ENCODE results near the gene NT5C1A.

Gene NT5C1A

DNA sequence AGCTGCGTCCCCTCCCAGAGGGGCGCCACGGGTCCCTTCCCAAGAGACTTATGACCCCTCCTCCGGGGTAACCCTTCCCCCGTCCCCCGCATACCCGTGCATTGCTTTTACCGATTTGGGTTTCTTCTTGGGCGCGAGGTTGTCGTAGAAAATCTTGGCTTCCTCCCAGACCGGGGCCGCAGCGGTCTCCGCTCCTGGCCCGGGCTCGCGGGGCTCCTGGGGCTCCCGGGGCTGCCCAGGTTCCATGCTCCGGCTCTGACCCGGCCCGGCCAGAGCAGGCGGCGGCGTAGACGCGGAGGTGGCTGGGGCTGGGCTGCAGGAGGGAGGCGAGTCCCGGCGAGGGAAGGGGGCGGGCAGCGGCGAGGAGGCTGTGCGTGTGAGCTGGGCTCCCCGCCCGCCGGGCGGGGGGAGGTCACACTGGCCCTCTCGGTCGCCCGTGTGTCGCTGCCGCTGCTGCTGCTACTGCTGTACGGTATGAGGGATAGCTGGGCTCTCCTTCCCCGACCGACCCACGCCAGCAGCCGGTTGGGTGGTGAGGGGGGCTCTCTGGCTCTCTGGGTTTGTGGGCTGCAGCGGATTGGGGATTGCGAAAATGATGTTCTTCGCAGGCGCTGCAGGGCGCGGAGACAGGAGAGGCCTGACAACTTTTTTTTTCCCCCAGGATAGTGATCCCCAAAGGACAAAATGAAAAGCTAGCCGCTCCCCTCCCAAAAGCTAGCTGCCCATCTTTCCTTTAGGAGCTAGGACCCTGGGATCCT, at the start of gene NT5C1A:
NT5C1A (minus strand) TSS at position 315 of the 758 bp plus-strand sequence; CDS start at position 246, 69 bp downstream.
- no peak for DNase-seq (ENCODE audit: low spot score)

DNA sequence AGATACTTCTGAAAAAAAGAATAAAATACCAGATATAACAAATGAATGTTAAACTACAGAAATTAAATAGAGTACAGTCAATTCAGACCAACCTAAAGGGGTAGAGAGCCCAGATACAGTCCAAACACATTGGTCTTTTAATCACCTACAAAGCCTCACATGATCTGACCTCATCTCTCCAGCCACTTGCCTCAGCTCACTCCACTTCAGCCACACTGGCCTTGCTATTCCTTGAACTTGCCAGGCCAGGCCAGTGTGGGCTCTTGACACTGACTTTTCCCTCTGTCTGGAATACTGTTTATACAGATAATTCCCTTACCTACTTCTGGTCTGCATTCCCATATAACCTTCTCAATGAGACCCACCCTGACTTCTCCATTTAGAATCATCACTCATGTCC, 49.8 kb upstream of the NT5C1A start:
- DNase-seq (ENCODE audit: low spot score): no peak

DNA sequence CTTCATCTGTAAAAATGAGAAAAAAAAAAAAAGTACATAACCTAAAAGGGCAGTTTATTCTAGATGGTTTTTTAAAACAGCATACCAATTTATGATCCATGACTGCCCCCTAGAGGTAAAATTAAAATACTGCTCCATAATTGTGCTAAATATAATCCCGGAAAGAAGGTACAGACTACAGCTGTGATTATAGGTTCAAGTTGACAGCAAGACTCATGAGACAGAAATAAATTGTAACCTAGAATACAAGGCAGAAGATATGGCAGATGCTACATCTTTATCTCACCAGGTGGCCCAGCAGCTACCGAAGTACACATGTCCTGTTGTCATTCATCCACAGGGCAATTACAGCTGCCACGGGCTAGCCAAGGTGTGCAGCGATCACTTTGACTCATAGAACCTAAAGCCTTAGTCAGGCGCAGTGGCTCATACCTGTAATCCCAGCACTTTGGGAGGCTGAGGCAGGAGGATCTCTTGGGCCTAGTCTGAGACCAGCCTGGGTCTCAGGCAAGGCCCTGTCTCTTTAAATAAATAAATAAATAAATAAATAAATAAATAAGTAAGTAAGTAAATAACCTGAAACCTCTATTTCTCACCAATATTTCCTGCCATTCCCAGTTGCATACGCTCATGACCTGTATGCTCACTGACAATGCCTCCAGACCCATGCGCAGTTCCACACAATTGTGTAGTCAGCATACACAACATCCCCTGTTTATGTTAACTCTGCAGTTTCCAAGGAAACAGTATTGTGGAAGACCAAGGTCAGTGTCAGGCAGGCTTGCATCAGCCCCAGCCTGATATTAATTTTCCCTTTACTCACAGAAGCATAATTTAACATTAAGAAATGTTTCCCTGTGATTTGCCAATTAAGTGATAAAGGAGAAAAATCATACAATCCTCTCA, 48.4 kb upstream of the NT5C1A start:
- peak; percentile 67 for DNase-seq (ENCODE audit: low spot score)

DNA sequence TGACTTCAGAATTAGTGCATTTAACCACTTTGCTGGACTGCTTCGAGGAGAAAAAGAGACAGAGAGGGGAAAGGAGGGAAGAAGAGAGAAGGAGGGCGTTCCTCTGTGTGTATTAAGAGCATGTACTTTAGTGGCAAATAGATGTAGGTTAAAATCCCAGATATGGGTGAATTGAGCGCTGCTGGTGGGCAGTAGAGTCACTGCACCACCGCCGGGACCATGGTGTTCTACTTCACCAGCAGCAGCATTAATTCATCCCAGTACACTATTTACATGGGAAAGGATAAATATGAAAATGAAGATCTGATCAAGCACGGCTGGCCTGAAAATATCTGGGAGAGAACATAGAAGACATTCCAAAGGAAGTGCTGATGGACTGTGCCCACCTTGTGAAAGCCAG, 45.9 kb upstream of the NT5C1A start:
- DNase-seq (ENCODE audit: low spot score): no peak

DNA sequence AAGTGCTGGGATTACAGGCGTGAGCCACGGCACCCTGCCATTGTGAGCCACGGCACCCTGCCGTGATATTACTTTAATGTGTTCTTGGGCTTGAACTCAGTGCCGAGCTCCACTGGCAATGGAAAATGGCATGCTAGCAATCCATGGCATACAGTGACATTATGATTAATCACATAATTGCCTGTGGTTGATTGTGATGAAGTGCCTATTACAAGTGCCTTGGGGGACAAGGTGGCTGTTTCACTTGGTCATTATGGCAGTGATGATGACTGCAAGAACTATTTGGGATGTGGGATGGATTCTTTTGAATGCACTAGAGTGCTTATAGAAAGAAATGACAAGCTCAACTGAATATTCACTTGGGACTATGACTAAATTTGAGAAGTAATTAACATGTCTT, 41.6 kb upstream of the NT5C1A start:
- no peak for DNase-seq (ENCODE audit: low spot score)

DNA sequence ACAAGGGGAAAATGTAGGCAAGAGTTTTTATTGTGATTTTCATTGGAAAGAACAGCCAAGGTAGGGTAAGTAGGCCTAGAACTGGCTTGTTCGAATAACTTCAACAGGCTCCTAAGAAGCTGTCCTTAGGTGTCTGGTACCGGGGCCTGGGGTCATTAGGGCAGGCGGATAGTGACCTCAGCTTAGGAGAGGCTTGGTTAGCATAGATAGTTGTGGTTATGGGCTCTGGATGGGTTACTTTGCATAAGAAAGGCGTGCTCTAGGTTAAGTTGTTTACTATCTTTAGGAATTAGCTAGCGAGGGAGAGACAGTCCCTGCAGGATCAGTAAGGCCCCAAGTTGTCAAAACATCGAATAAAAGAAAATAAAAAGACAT, 40.0 kb upstream of the NT5C1A start:
- DNase-seq (ENCODE audit: low spot score): no peak

DNA sequence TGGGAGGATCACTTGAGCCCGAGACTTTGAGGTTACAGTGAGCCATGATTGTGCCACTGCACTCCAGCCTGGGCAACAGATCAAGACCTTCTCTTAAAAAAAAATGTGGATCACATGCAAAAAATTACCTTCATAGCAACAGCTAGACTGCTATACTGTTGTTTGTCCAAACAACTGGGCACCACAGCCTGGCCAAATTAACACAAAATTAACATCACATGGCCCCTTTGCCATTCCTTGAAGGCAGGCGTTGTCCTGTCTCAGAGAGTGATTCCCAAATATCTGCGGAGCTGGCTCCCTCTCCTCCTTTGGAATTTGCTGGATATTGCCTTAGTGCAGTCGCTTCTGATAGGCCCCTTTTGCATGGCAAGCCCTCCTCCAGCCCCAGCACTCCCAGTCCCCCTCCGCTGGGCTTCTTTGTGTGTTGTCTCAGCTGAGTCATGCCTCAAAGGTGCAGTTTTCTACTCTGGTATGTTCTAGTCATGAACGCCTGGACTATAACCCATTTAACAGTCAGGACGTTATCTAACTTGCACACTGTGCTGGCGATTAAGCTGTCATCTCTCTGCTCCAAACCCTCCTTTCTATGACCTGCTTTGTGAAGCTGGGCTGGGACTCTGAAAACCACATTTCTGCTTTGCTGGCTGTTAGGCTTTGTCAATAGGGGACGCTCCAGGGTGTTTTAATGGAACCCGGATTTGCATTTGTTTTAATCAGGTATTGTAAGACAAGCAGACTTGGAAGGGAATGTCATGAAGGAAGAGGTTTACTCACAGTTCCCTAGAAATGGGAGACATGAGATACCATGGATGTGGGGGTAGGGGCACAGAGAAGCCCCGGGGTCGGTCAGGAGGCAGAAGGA, 39.4 kb upstream of the NT5C1A start:
- DNase-seq (ENCODE audit: low spot score): no peak

DNA sequence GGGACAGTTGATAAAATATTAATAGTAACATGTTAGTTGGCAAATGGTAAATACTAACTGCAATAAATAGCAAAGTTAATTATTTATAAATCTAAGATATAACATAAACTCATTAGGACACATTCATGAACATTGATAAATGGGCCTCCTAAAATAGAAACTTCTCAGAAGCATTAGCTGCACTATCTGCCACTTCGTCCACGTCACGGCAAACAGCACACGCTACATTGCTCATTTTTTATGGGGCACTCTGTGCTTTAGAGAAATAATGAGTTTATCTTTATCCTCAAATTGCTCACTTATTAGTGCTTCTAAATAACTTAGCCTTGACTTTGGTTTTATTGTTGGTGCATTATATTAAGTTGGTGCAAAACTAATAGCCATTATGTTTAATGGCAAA, 35.6 kb upstream of the NT5C1A start:
- DNase-seq (ENCODE audit: low spot score): no peak

DNA sequence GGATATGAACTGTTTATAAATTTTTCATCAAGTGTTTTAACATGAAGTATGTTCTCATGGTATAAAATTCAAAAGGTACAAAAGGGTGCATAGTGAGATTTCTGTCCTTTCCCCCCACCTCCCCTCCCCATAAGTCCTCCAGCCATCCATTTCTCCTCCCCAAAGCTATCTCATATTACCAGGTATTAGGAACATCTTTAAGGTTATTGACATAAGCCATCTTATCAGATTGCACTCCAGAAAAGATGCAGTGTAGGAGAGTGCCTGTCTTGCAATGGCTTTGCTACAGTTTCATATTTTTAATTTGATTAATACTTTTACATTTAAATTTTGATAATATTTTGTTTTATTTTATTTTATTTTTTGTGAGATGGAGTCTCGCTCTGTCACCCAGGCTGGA, 32.9 kb upstream of the NT5C1A start:
- no peak for DNase-seq (ENCODE audit: low spot score)

DNA sequence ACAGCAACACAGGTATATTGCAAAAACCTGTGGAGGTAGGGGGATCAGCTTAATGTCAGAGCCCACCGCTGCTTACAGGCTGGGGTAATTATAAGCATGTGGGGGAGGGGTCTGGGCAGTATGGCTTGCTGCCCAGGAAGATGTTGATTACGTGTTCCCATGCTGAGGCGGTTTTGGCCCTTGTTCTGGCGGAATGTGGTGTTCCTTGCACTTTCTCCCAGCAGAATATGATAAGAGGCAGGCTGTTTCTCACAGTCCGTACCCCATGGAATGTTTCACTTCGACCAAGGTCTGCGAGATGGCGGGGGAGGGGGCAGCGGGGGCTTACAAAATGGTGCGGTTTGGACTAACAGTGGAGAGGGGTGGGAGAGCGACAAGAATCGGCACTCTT, 29.1 kb upstream of the NT5C1A start:
- DNase-seq (ENCODE audit: low spot score): no peak

DNA sequence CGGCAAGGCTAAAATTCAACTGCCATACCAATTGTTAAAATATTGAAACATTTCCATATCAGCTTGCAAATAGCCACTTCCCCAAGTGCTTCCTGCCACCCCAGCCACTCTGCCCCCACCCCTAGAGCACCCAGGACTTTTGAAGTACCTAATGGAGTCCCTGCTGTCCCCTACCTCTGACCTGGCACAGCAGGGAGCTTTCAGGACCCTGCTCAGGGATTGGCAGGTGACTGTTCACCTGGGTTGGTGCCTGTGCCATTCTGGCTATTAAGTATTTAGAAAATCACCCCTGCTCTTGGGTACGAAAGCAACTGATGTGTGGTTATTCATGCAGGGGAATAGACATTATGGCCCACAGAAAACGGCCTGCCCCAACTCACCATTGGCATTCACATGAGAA, 28.4 kb upstream of the NT5C1A start:
- DNase-seq (ENCODE audit: low spot score): no peak

DNA sequence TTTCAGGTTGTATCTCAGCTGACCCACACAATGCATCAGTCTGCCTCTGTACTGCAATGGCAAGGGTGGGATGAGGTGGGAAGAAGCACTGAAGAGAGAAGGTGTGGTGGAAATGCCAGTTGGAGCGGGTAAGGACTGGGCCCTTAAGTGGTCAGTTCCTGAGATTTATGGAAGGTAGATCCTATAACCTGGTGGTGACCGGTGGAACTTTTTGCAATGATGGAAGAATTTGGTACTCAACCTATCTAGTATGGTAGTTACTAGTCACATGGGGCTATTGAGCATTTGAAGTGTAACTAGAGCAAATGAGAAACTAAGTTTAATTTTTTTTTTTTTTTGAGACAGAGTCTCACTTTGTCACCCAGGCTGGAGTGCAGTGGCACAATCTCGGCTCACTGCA, 27.5 kb upstream of the NT5C1A start:
- no peak for DNase-seq (ENCODE audit: low spot score)

DNA sequence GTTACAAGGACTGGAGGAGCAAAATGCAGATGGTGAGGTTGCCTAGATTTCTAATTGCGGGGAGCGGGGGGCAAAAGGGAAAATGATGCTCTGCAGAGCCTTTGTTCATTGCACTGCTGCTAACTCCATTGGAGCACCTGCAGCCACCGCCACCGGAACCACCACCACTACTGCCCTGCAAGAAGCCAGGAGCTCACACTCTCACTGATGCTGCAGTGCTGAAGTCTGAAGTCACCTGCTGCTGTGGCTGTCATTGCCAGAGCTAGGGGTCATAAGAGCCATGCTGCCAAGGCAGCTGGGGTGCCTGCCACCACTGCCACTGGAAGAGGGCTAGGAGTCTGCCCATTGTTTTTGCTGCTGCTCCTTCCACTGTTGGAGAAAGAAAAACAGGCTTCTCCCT, 26.7 kb upstream of the NT5C1A start:
- DNase-seq (ENCODE audit: low spot score): no peak

DNA sequence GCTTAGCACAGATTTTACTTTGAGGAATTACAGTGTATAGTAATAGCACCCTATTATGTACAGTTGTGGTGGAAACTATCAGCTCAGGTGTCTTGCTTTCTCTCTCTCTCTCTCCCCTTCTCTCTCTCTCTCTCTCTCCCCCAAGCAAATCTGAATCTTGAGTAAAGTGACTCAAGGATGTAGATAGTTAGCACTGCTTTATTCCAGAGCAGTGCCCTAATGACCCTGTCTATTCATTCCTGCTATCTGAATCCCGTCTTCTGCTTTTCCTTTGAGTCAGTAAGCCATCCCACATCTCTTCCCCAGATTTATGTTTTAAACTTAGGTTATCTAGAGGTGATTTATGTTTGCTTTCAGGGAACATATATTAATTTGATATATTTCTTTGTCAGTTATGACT, 24.5 kb upstream of the NT5C1A start:
- DNase-seq (ENCODE audit: low spot score): no peak

DNA sequence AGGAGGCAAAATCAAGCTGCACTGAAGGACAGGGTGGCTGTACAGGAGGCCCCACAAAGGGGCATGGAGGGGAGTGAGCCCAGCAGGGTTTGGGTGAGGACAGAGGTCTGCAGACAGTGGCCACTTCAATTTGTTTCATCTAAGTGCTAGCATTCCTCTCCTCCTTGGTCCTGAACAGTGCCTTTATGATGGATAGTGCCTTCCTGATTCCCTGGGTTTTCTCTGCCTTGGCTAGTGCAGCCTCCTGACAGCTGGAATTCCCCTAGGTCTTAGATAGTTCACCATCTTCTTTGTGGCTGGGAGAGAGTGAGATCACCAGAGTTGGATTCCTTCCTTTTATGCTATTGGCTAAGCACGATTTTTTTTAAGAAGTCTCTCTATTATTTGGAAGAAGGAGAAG, 23.1 kb upstream of the NT5C1A start:
- no peak for DNase-seq (ENCODE audit: low spot score)

DNA sequence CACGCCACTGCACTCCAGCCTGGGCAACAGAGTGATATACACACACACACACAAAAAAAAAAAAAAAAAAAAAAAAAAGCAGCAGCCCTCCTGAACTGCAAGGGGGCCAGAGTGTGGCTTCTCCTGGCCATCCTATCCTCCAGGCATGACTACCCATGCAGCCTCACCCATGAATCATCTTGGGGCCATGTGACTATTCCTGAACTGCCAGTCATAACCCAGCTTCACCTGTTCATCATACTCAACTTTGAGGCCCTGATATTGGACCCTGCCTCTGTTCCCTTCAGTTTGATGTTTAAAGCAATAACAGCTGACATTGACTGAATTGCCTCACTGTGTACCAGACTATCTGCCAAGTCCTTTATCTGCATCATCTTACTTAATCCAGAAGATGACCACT, 22.1 kb upstream of the NT5C1A start:
- no peak for DNase-seq (ENCODE audit: low spot score)

DNA sequence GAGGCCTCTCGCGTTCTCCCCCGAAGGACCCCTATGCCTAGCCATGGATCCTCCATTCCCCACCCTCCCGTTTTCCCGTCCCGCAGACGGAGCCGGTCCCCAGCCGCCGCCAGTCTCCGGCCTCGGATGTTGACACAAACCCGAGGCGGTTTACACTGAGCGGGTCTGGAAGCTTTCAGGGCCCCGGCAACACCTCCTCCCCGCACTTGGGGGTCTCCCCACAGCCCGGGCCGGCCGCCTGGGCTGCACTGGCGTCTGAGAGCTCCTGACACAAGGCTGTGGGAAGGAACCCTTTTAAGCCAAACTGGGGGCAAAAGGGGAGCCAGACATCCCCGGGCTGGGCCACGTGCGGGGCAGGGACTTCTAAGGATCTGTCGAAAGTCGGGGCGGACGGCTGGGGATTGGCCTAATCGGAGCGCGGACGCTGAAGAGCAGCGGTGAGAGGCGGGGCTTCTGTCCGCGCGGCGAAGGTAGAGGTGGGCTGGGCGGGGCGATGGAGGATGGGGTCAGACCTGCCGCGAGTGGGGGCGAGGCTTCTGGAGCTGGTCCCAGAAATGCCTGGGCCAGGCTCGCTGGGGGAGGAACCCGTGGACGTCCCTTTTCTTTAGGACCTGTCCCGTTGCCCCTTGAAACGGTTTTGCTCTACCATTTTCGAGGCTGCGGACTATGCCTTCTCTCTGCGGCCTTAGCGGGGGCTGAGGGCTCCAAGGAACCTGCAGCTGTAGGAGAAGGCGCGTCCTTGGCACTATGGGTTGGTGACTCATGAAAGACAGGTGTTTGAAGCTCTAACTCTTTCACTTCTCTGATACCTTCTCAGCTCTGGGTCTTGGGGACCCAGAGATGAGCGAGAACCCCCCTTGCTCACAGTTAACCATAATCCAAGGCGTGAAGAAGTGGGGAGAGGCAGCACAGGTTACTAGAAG, 20.5 kb upstream of the NT5C1A start:
- DNase-seq (ENCODE audit: low spot score): no peak

DNA sequence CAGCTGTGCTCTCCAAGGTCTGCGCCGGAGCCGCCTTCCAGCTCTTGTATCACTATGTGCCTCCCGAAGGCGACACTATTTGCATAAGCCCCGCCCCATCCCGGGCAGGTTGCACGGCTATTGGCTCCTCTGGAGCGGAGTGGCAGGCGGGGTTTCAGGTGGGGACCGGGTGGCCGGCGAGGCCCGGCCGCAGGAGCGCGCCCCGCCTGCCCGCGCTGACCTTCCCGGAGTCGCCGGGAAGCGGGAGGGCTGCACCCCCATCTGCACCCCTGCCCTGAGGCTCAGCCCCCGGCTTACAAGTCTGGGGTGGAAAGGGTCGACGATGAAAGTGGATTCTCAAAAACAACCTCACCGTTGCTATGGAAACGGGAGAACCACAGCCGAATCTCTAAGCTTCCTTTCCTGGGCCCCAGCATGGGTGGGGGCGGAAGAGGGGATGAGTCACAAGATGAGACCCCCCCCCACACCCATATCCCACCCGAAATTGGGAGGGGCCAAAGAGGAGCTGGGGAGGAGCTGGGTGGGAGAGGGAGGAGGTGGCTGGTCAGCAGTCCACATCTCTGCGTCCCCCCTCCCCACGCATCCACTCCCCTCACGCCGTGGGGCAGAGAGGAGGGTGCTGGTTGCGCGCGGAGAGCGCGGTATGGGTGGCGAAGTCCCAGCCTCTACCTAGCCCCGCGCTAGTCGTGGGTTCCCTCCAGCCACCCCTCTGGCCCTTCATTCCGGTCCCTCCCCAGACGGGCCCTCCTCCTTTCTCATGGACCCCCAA, 19.7 kb upstream of the NT5C1A start, which contains the start of gene HPCAL4:
HPCAL4 (minus strand) TSS at position 51 of the 769 bp plus-strand sequence. CDS start 6,830 bp downstream, outside the sequence.
- DNase-seq (ENCODE audit: low spot score): peak; percentile 31

DNA sequence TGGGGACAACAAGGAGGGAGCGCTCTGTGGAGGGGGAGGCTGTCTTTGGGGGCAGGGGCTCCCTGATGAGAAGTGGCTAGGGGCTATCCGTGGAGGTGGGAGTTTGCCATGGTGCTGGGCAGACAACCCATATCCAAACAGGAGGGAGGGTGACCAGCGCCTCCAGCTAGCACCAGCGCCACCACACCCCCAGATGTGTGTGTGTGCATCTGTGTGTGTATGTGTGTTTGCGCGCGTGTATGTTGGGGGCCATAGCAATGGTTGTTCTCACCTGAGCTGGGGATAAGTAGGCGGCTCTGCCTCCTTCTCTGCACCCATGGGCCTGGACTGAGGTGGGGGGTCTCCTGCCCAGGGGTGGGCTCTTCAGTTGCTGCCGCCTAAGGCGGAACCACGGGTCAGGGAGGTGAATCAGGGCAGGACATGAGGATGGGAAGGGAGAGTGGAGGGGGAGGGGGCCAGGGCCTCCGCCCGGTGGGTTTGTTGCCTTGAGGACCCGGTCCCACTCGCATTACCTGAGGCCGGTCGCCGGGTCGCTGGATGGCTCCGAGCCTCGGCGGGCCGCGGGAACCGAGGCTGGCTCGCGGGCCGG, 19.0 kb upstream of the NT5C1A start:
- DNase-seq (ENCODE audit: low spot score): no peak

DNA sequence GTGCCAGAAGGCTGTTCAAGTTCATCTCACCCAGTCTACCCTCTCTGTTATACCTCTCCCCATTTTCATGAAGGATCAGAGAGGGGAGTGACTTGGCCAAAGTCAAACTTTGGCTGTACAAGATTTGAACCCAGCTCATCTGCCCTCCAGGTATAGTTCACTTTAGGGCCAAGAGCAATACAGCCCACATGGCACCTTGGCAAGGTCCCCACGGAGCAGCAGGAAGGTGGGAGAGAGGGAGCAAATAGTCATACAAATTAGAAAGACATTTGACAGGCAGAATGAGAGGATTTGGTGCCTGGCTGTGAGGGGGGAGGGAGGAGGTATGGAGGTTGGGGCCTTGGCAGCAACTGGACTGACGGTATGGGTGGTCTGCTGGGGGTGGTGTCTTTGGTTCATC, 18.3 kb upstream of the NT5C1A start:
- DNase-seq (ENCODE audit: low spot score): no peak

All from kidney capillary endothelial cell (primary cell).